ENCODE results near the gene IFITM1.
"Not testable (repeated sequence)": the region's sequence is repeated elsewhere in the genome, so short reads cannot be mapped to it uniquely, and the experiment has no call there.

IFITM1 gene

DNA sequence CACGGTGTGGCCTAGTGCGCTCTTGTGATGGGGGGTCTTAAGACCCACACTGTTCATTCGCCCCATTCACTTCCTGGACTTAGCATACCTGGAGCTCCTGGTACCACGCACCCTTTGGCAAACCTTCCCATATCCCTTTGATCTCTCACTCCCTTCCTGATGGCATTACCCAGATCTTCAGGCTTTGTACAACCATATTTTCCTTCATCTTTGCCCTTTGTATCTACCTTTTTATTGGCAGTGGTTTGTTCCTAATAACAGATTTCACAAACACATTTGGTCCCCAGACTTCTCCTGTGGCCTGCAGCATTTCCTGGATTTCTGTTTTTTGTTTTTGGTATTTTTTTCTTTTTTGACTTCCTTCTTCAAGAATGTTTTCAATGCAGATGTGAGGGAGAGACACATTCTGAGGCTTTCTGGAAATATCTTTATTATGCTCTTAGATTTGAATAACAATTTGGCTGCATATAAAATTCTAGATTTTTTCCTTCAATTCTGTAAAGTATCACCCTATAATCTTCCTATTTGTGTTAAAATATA is 22.9 kb downstream of the IFITM1 start:
- H3K27me3 ChIP-seq (replicated peaks; ENCODE audit: control insufficient read depth, insufficient read depth, low read length, poor library complexity, severe bottlenecking): no peaks in the 10 kb centered on the region
- H3K27ac ChIP-seq (ENCODE audit: insufficient read depth, low read length, poor library complexity, severe bottlenecking): no peak overlapping the region
- no peaks in the 10 kb centered on the region for H3K4me1 ChIP-seq (ENCODE audit: control insufficient read depth, insufficient read depth, low read length, poor library complexity, severe bottlenecking)
- H3K36me3 ChIP-seq (ENCODE audit: control insufficient read depth, insufficient read depth, low read length): no peaks in the 10 kb centered on the region
- DNase-seq: no peak
- H3K9me3 ChIP-seq (ENCODE audit: control insufficient read depth, low read length): no peaks in the 10 kb centered on the region
- H3K4me3 ChIP-seq (ENCODE audit: insufficient read depth, low read depth, low read length, poor library complexity, severe bottlenecking): no peak overlapping the region

DNA sequence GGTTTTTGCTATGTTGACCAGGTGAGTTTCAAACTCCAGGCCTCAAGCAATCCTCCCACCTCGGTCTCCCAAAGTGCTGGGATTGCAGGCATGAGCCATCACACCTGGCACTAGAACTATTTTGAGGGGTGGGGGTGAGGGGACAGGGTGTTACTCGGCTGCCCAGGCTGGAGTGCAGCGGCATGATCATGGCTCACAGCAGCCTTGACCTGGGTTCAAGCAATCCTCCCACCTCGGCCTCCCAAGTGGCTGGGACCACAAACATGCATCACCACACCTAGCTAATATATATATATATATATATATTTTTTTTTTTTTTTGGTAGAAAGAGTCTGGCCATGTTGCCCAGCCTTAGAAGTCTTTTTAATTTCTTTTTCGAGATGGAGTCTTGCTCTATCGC is 23.9 kb downstream of the IFITM1 start:
- Histone ChIP-seq H3K4me1 (ENCODE audit: control insufficient read depth, insufficient read depth, low read length, poor library complexity, severe bottlenecking) (no peaks in the 10 kb centered on the region), H3K27me3 (replicated peaks; ENCODE audit: control insufficient read depth, insufficient read depth, low read length, poor library complexity, severe bottlenecking) (no peaks in the 10 kb centered on the region), H3K9me3 (ENCODE audit: control insufficient read depth, low read length) (no peaks in the 10 kb centered on the region), H3K36me3 (ENCODE audit: control insufficient read depth, insufficient read depth, low read length) (no peaks in the 10 kb centered on the region), H3K27ac (ENCODE audit: insufficient read depth, low read length, poor library complexity, severe bottlenecking) (no peak overlapping the region), H3K4me3 (ENCODE audit: insufficient read depth, low read depth, low read length, poor library complexity, severe bottlenecking) (no peak overlapping the region)
- DNase-seq: no peak

DNA sequence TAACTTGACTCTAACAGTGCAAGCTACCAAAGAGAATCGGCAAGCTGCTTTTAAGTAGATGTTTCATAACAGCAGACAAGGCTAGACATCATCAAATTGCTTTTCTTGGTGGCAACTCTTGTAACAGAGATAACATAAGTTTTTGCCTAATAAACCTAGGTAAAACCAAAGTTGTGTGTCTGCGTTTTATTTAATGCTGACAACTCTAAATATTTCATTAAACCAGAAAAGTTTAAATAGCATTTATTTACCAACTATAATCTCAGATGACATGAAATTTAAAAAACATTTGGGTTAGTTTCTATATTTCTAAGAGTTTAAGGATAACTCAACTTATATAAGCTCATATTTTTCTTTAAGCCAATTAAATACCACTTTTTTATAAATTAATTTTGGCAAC is 26.1 kb downstream of the IFITM1 start:
- Histone ChIP-seq H3K9me3 (ENCODE audit: control insufficient read depth, low read length) (no peaks in the 10 kb centered on the region), H3K4me1 (ENCODE audit: control insufficient read depth, insufficient read depth, low read length, poor library complexity, severe bottlenecking) (no peaks in the 10 kb centered on the region), H3K27ac (ENCODE audit: insufficient read depth, low read length, poor library complexity, severe bottlenecking) (no peak overlapping the region), H3K36me3 (ENCODE audit: control insufficient read depth, insufficient read depth, low read length) (no peaks in the 10 kb centered on the region), H3K27me3 (replicated peaks; ENCODE audit: control insufficient read depth, insufficient read depth, low read length, poor library complexity, severe bottlenecking) (no peaks in the 10 kb centered on the region), H3K4me3 (ENCODE audit: insufficient read depth, low read depth, low read length, poor library complexity, severe bottlenecking) (no peak overlapping the region)
- DNase-seq: no peak

DNA sequence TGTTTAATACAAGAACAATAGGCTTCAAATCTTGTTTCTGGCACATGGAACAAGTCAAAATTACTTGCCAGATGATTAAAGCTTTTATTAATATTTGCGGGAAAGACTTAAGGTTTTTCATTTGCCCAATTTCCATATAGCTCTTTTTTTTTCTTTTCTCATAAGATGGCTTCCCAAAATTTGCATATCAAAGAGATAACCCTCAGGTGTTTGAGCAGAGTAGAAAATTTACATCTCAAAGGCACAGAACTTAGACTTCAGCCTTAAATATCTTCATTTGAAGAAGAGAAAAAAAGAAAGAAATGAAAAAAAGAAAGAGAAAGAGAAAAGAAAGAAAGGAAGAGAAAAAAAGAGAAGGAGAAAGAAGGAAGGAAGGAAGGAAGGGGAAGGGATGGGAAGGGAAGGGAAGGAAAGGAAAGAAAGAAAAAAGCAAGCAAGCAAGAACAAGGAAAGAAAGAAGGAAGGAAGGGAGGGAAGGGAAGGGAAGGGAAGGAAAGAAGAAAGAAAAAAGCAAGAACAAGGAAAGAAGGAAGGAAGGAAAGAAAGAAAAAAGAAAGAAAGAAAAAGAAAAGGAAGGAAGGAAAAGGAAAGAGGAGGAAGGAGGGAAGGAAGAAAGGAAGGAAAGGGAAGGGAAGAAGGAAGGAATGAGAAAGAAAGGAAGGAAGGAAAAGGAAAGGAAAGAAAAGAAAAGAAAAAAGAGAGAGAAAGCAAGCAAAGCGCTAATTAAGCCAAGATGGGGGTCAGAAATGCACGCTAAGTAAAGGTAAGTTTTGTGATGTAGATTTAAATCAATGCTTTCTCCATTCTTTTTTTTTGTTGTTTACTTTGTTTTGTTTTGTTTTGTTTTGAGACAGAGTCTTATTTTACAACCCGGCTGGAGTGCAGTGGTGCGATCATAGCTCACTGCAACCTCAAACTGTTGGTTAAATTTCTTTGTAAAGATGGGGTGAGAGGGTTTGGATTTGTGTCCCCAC is 27.0 kb downstream of the IFITM1 start:
- Histone ChIP-seq H3K36me3 (ENCODE audit: control insufficient read depth, insufficient read depth, low read length) (no peaks in the 10 kb centered on the region), H3K27me3 (replicated peaks; ENCODE audit: control insufficient read depth, insufficient read depth, low read length, poor library complexity, severe bottlenecking) (no peaks in the 10 kb centered on the region), H3K27ac (ENCODE audit: insufficient read depth, low read length, poor library complexity, severe bottlenecking) (no peak overlapping the region), H3K9me3 (ENCODE audit: control insufficient read depth, low read length) (no peaks in the 10 kb centered on the region), H3K4me3 (ENCODE audit: insufficient read depth, low read depth, low read length, poor library complexity, severe bottlenecking) (no peak overlapping the region), H3K4me1 (ENCODE audit: control insufficient read depth, insufficient read depth, low read length, poor library complexity, severe bottlenecking) (no peaks in the 10 kb centered on the region)
- no peak for DNase-seq

DNA sequence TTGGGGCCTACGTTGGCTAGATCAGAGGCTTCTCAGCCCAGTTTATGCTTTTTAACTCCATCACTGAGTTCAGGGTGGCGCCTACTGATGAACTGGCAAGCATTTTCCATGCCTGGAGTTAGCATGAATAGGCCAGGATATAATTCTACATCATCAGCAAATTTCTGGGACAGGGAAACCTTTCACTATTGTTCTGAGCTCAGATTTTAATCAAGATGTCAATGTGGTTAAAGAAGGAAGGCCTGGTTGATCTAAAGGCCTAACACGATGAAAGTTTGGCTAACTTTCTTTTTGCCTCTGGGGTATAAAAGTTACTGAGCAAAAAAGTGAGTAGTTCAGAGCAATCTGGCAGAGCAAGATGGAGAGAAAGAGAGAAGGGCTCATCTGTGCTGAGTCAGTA is 28.5 kb downstream of the IFITM1 start:
- H3K9me3 ChIP-seq (ENCODE audit: control insufficient read depth, low read length): no peaks in the 10 kb centered on the region
- no peak overlapping the region for H3K4me3 ChIP-seq (ENCODE audit: insufficient read depth, low read depth, low read length, poor library complexity, severe bottlenecking)

DNA sequence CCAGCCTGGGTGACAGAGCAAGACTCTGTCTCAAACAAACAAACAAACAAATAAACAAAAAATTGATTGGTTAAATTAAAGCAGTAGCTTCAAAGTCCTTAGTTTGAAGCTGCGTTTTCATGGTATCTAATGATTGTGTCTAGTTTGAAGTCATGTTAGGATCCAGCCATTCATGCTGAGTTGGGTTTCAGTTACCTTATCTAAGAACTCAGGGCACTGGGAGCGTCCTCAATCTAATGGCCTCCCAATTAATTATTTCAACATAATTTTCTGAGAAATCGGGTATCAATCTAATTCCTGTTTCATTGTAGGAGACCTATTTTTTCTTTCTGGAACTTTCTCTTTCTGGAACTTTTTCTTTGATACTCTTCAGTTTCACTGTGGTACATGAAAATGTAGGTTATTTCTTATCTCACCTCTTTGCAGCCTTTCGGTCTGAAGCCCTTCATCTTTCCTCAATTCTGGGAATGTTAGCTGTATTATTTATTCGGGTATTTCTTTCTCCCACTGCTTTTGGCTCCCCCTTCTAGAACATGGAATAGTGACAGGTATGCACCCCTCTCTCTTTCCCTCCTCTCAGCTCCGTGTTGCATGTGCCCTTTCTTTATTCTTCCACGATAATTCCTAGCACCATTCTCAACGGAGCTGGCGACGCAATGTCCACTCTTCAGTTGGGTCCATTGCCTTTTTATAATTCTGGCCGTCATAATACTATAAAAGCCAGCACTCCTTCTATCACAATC is 31.2 kb downstream of the IFITM1 start:
- Histone ChIP-seq H3K27me3 (replicated peaks; ENCODE audit: control insufficient read depth, insufficient read depth, low read length, poor library complexity, severe bottlenecking) (no peaks in the 10 kb centered on the region), H3K9me3 (ENCODE audit: control insufficient read depth, low read length) (no peaks in the 10 kb centered on the region), H3K36me3 (ENCODE audit: control insufficient read depth, insufficient read depth, low read length) (no peaks in the 10 kb centered on the region), H3K27ac (ENCODE audit: insufficient read depth, low read length, poor library complexity, severe bottlenecking) (no peak overlapping the region), H3K4me3 (ENCODE audit: insufficient read depth, low read depth, low read length, poor library complexity, severe bottlenecking) (no peak overlapping the region), H3K4me1 (ENCODE audit: control insufficient read depth, insufficient read depth, low read length, poor library complexity, severe bottlenecking) (no peaks in the 10 kb centered on the region)
- DNase-seq: no peak

More for the DNA sequence above, 28.5 kb downstream of the IFITM1 start:
- no peak for DNase-seq
- no peak overlapping the region for H3K27ac ChIP-seq (ENCODE audit: insufficient read depth, low read length, poor library complexity, severe bottlenecking)
- no peaks in the 10 kb centered on the region for H3K4me1 ChIP-seq (ENCODE audit: control insufficient read depth, insufficient read depth, low read length, poor library complexity, severe bottlenecking)
- no peaks in the 10 kb centered on the region for H3K36me3 ChIP-seq (ENCODE audit: control insufficient read depth, insufficient read depth, low read length)
- no peaks in the 10 kb centered on the region for H3K27me3 ChIP-seq (replicated peaks; ENCODE audit: control insufficient read depth, insufficient read depth, low read length, poor library complexity, severe bottlenecking)

DNA sequence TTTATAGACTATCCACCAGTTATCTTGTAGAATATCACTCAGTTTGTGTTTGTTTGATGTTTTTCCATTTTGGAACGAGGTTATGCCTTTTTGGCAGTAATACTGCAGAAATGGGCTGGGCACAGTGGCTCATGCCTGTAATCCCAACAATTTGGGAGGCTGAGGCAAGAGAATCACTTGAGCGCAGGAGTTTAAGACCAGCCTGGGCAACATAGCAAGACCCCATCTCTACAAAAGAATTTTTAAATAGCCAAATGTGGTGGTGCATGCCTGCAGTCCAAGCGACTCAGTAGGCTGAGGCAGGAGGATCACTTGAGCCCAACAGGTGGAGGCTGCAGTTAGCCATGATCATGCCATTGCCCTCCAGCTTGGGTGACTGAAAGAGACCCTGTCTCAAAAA is 32.7 kb downstream of the IFITM1 start:
- no peak overlapping the region for H3K4me3 ChIP-seq (ENCODE audit: insufficient read depth, low read depth, low read length, poor library complexity, severe bottlenecking)
- no peaks in the 10 kb centered on the region for H3K4me1 ChIP-seq (ENCODE audit: control insufficient read depth, insufficient read depth, low read length, poor library complexity, severe bottlenecking)
- H3K27me3 ChIP-seq (replicated peaks; ENCODE audit: control insufficient read depth, insufficient read depth, low read length, poor library complexity, severe bottlenecking): no peaks in the 10 kb centered on the region
- H3K9me3 ChIP-seq (ENCODE audit: control insufficient read depth, low read length): no peaks in the 10 kb centered on the region
- no peak for DNase-seq
- no peaks in the 10 kb centered on the region for H3K36me3 ChIP-seq (ENCODE audit: control insufficient read depth, insufficient read depth, low read length)
- no peak overlapping the region for H3K27ac ChIP-seq (ENCODE audit: insufficient read depth, low read length, poor library complexity, severe bottlenecking)

DNA sequence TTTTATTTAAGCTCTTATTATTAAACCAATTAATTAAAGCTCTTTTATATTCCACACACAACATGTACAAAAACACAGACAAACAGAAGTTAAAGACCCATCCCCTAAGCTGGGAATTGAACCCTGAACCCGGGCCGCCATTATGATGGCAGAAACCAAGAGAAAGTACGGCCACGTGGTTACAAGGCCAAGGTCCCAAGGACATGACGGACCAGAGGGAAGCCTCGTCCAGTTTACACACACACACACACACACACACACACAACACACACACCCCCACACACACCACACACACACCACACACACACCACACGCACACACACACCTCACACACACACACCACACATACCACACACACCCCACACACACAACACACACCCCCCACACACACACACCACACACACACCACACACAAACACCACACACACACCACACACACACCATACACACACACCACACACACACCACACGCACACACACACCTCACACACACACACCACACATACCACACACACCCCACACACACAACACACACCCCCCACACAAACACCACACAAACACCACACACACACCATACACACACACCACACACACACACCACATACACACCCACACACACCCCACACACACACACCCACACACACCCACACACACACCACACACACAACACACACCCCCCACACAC is 35.6 kb downstream of the IFITM1 start:
- not testable (repeated sequence) for H3K4me1 ChIP-seq (ENCODE audit: control insufficient read depth, insufficient read depth, low read length, poor library complexity, severe bottlenecking); H3K36me3 ChIP-seq (ENCODE audit: control insufficient read depth, insufficient read depth, low read length); H3K4me3 ChIP-seq (ENCODE audit: insufficient read depth, low read depth, low read length, poor library complexity, severe bottlenecking); DNase-seq; H3K27ac ChIP-seq (ENCODE audit: insufficient read depth, low read length, poor library complexity, severe bottlenecking); H3K9me3 ChIP-seq (ENCODE audit: control insufficient read depth, low read length); H3K27me3 ChIP-seq (replicated peaks; ENCODE audit: control insufficient read depth, insufficient read depth, low read length, poor library complexity, severe bottlenecking)

DNA sequence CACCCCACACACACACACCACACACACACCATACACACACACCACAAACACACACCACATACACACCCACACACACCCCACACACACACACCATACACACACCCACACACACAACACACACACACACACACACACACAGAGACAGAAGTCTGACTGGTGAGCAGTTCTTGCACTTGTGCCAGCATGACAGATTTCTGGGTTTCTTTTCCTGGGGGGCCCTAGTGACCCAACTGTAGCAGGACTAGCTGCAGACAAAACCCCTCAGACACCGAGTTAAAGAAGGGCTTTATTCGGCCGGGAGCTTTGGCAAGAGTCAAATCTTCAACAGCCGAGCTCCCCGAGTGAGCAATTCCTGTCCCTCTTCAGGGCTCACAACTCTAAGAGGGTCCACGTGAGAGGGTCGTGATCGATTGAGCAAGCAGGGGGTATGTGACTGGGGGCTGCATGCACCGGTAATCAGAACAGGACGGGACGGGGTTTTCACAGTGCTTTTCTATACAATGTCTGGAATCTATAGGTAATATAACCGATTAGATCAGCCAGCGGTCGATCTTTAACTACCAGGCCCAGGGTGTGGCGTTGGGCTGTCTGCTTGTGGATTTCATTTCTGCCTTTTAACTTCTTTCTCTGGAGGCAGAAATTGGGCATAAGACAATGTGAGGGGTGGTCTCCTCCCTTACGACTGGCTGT is 36.3 kb downstream of the IFITM1 start:
- H3K9me3 ChIP-seq (ENCODE audit: control insufficient read depth, low read length); DNase-seq; H3K4me1 ChIP-seq (ENCODE audit: control insufficient read depth, insufficient read depth, low read length, poor library complexity, severe bottlenecking); H3K4me3 ChIP-seq (ENCODE audit: insufficient read depth, low read depth, low read length, poor library complexity, severe bottlenecking); H3K27me3 ChIP-seq (replicated peaks; ENCODE audit: control insufficient read depth, insufficient read depth, low read length, poor library complexity, severe bottlenecking); H3K27ac ChIP-seq (ENCODE audit: insufficient read depth, low read length, poor library complexity, severe bottlenecking); H3K36me3 ChIP-seq (ENCODE audit: control insufficient read depth, insufficient read depth, low read length): not testable (repeated sequence)

Data from effector memory CD4-positive, alpha-beta T cell (primary cell).